GM12801 (cell line): Measurements from ENCODE around the gene ATM.

Experiments
- CTCF ChIP-seq: IDR thresholded peaks from one replicate; pipeline ENCODE4 v1.5.1; 2011; ENCODE audit warnings: control low read depth; ENCODE audit not compliant: insufficient read length; ENCODE audit errors: extremely low read depth

The ATM gene, protein sequence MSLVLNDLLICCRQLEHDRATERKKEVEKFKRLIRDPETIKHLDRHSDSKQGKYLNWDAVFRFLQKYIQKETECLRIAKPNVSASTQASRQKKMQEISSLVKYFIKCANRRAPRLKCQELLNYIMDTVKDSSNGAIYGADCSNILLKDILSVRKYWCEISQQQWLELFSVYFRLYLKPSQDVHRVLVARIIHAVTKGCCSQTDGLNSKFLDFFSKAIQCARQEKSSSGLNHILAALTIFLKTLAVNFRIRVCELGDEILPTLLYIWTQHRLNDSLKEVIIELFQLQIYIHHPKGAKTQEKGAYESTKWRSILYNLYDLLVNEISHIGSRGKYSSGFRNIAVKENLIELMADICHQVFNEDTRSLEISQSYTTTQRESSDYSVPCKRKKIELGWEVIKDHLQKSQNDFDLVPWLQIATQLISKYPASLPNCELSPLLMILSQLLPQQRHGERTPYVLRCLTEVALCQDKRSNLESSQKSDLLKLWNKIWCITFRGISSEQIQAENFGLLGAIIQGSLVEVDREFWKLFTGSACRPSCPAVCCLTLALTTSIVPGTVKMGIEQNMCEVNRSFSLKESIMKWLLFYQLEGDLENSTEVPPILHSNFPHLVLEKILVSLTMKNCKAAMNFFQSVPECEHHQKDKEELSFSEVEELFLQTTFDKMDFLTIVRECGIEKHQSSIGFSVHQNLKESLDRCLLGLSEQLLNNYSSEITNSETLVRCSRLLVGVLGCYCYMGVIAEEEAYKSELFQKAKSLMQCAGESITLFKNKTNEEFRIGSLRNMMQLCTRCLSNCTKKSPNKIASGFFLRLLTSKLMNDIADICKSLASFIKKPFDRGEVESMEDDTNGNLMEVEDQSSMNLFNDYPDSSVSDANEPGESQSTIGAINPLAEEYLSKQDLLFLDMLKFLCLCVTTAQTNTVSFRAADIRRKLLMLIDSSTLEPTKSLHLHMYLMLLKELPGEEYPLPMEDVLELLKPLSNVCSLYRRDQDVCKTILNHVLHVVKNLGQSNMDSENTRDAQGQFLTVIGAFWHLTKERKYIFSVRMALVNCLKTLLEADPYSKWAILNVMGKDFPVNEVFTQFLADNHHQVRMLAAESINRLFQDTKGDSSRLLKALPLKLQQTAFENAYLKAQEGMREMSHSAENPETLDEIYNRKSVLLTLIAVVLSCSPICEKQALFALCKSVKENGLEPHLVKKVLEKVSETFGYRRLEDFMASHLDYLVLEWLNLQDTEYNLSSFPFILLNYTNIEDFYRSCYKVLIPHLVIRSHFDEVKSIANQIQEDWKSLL (N-terminal part only)

DNA sequence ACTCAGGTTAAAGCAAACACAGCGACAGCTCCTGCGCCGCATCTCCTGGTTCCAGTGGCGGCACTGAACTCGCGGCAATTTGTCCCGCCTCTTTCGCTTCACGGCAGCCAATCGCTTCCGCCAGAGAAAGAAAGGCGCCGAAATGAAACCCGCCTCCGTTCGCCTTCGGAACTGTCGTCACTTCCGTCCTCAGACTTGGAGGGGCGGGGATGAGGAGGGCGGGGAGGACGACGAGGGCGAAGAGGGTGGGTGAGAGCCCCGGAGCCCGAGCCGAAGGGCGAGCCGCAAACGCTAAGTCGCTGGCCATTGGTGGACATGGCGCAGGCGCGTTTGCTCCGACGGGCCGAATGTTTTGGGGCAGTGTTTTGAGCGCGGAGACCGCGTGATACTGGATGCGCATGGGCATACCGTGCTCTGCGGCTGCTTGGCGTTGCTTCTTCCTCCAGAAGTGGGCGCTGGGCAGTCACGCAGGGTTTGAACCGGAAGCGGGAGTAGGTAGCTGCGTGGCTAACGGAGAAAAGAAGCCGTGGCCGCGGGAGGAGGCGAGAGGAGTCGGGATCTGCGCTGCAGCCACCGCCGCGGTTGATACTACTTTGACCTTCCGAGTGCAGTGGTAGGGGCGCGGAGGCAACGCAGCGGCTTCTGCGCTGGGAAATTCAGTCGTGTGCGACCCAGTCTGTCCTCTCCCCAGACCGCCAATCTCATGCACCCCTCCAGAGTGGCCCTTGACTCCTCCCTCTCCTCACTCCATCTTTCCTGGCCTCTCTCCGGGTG is at the start of gene ATM, which contains the start of gene NPAT:
TSS of gene ATM (plus strand) at position 494 of the 774 bp plus-strand sequence. CDS start 4,558 bp downstream, outside the sequence.
TSS of gene NPAT (minus strand) at position 65 of the 774 bp plus-strand sequence. CDS start 102 bp downstream, outside the sequence.
- no peak for TF ChIP-seq CTCF

DNA sequence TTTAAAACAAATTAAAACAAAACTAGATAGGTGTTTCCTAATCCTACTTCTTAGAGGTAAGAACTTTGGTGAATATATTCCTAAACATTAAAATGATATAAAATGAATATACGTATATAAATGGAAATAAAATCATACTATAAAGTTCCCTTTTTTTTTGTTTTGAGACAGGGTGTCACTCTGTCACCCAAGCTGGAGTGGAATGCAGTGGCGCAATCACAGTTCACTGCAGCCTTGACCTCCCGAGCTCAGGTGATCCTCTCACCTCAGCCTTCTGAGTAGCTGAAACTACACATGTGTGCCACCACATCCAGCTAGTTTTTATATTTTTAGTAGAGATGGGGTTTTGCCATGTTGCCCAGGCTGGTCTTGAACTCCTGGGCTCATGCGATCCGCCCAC is 45.3 kb upstream of the ATM start:
- no peak for TF ChIP-seq CTCF

- no peak for TF ChIP-seq CTCF
Observed at GRCh38 chr11:108193725-108194124, 29.1 kb upstream of the ATM start.

- TF ChIP-seq CTCF = no peak
Observed at GRCh38 chr11:108196901-108197300, 26.0 kb upstream of the ATM start.

DNA sequence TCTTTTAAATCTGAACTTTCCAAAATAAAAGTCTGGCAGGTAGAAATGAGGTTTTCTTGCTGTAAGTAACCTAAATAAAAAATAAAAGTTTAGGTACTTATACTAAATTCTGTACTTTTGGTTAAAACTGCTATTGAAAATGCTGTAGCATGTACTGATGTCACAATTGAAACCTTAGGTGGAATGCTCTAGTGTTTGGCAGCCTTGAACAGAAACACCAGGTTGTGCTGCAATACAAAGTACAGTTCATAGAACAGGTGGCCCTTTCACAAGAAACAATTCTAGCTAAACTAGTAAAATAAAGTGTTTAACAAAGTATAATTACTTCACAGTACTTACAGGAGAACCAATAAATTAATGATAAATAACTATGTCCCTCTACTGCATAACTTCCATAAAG is 25.5 kb upstream of the ATM start:
- TF ChIP-seq CTCF = no peak

GRCh38 chr11:108198833-108199232 is 24.0 kb upstream of the ATM start:
- TF ChIP-seq CTCF = no peak
